HepG2 (cell line): ENCODE results near the gene AQP9. TPM values are rescaled to one million over a fixed set of nuclear protein-coding genes. Genes with fewer than 3 reads are reported as not detected.

Experiments
- ATAC-seq: fragments of 200-7000 bp; cut with Tn5 transposase; 3 replicates; pipeline ENCODE4 v1.9.1; 2020; ENCODE audit warnings: mild to moderate bottlenecking, moderate library complexity
- BruUV-seq: library from RNA; stranded (reverse); fragments of 400-500 nt; replicated peaks from 2 replicates; lab custom pipeline; 2021; lab: Mats Ljungman, UMichigan
- CTCF ChIA-PET: fragments of 300-600 bp; formaldehyde crosslinking; extraction: SDS; loops from one replicate; lab custom pipeline; 2021; ENCODE audit warnings: low total read pairs, inconsistent platforms, low intra/inter-chr PET ratio; lab: Yijun Ruan, JAX
- POLR2A ChIA-PET: fragments of 350-600 bp; sonication (Branson Sonifier 250); formaldehyde crosslinking; loops from one replicate; lab custom pipeline; 2020; ENCODE audit warnings: antibody characterized with exemption, inconsistent platforms; lab: Yijun Ruan, JAX
- DNase-seq: peaks from one replicate; pipeline ENCODE4 v3.0.0-alpha.2; 2015; ENCODE audit warnings: low spot score
- FAIRE-seq: peaks from 3 replicates; lab custom pipeline; 2011; peaks lifted over from hg19 to GRCh38; lab: Jason Lieb, UNC
- H2AFZ ChIP-seq: one replicate; pipeline ENCODE4 v1.6.1; 2011; ENCODE audit warnings: low read length, inconsistent platforms
- H3K27ac ChIP-seq: fragments of 300-600 bp; 3 replicates; pipeline ENCODE4 v1.8.0; 2011; ENCODE audit warnings: mixed run types, mild to moderate bottlenecking, mixed read lengths, low read length, inconsistent platforms; ENCODE audit not compliant: insufficient read depth; ENCODE audit errors: extremely low read length
- H3K27me3 ChIP-seq, 2 experiments: fragments of 200-600 bp in 1 of 2; 2 replicates in 1 of 2; 3 replicates in 1 of 2; pipeline versions ENCODE4 v1.6.0 to v1.8.0; 2011; ENCODE audit warnings: low read length in 2 of 2, mild to moderate bottlenecking in 2 of 2, moderate library complexity in 2 of 2, inconsistent platforms in 1 of 2; ENCODE audit not compliant: insufficient read depth in 2 of 2, control insufficient read depth in 1 of 2
- H3K36me3 ChIP-seq, 2 experiments: fragments of 200-600 bp in 1 of 2; replicated peaks in 1 of 2; 2 replicates in 1 of 2; 3 replicates in 1 of 2; pipeline versions ENCODE4 v1.5.1 to v1.8.0; 2011; ENCODE audit warnings: low read length in 2 of 2, inconsistent platforms in 1 of 2; ENCODE audit not compliant: insufficient read depth in 2 of 2, control insufficient read depth in 1 of 2
- H3K4me1 ChIP-seq: 2 replicates; pipeline ENCODE4 v1.5.1; 2012; ENCODE audit warnings: low read length, inconsistent platforms; ENCODE audit not compliant: insufficient read depth
- H3K4me2 ChIP-seq: 2 replicates; pipeline ENCODE4 v1.6.0; 2011; ENCODE audit warnings: low read depth, low read length, inconsistent platforms
- H3K4me3 ChIP-seq, 3 experiments: fragments of 200-600 bp in 1 of 3; sonication (generic), shearing (Covaris generic) in 1 of 3; replicated peaks in 1 of 3; 2 replicates each; pipeline ENCODE4 v1.5.1; 2011 to 2016; ENCODE audit warnings: low read length in 3 of 3, inconsistent platforms in 2 of 3, low read depth in 2 of 3, mild to moderate bottlenecking in 2 of 3, control low read depth in 1 of 3, mixed read lengths in 1 of 3; ENCODE audit not compliant: insufficient read depth in 1 of 3
- H3K79me2 ChIP-seq: one replicate; pipeline ENCODE4 v1.6.1; 2011; ENCODE audit warnings: low read length, inconsistent platforms; ENCODE audit not compliant: insufficient read depth
- H3K9ac ChIP-seq: 2 replicates; pipeline ENCODE4 v1.6.0; 2011; ENCODE audit warnings: mild to moderate bottlenecking, low read depth, low read length, inconsistent platforms; ENCODE audit not compliant: insufficient read depth
- H3K9me3 ChIP-seq: 2 replicates; pipeline ENCODE4 v1.5.1; 2012; ENCODE audit warnings: mild to moderate bottlenecking, low read length
- H4K20me1 ChIP-seq: 2 replicates; pipeline ENCODE4 v1.6.0; 2011; ENCODE audit warnings: inconsistent platforms, mild to moderate bottlenecking, low read length, moderate library complexity; ENCODE audit not compliant: insufficient read depth
- ATF4 ChIP-seq, 2 experiments: fragments of 450-650 bp in 1 of 2; sonication (generic) in 1 of 2; formaldehyde crosslinking; IDR thresholded peaks; 2 replicates each; pipeline versions ENCODE4 v1.5.0 to v1.8.0; 2020 to 2022; ENCODE audit warnings: mild to moderate bottlenecking in 1 of 2, missing genetic modification reagents in 1 of 2
- EHMT2 ChIP-seq: fragments of 200-600 bp; sonication (generic); IDR thresholded peaks from 2 replicates; pipeline ENCODE4 v1.7.0; 2017; ENCODE audit warnings: antibody characterized with exemption, low read depth, low read length, borderline replicate concordance
- EP300 ChIP-seq, 3 experiments: sonication (generic) in 1 of 3; formaldehyde crosslinking in 1 of 3; IDR thresholded peaks; 2 replicates each; pipeline versions ENCODE4 v1.5.1 to v1.6.1; 2011 to 2020; ENCODE audit warnings: low read depth in 2 of 3, low read length in 2 of 3, borderline replicate concordance in 1 of 3, improper control_type of control experiment in 1 of 3, mild to moderate bottlenecking in 1 of 3, missing genetic modification reagents in 1 of 3, moderate library complexity in 1 of 3
- FOXJ3 ChIP-seq: sonication (generic); formaldehyde crosslinking; IDR thresholded peaks from 2 replicates; pipeline ENCODE4 v1.4.0; 2020; ENCODE audit warnings: missing genetic modification reagents, mild to moderate bottlenecking, borderline replicate concordance
- HMG20A ChIP-seq: IDR thresholded peaks from 2 replicates; pipeline ENCODE4 v1.6.1; 2016; ENCODE audit warnings: borderline replicate concordance
- ISL2 ChIP-seq: sonication (generic); formaldehyde crosslinking; IDR thresholded peaks from 2 replicates; pipeline ENCODE4 v1.5.0; 2020; ENCODE audit warnings: missing genetic modification reagents
- MED1 ChIP-seq: sonication (generic); formaldehyde crosslinking; IDR thresholded peaks from 2 replicates; pipeline ENCODE4 v1.4.0; 2020; ENCODE audit warnings: missing genetic modification reagents
- NBN ChIP-seq: fragments of 450-650 bp; conservative IDR thresholded peaks from 2 replicates; pipeline ENCODE4 v1.6.1; 2017
- NCOA2 ChIP-seq: sonication (generic); formaldehyde crosslinking; IDR thresholded peaks from 2 replicates; pipeline ENCODE4 v1.8.0; 2022; ENCODE audit warnings: inconsistent platforms
- NPAS2 ChIP-seq: sonication (generic); formaldehyde crosslinking; IDR thresholded peaks from 2 replicates; pipeline ENCODE4 v1.8.0; 2022; ENCODE audit warnings: mild to moderate bottlenecking, missing genetic modification reagents, borderline replicate concordance
- NR2F1 ChIP-seq, 2 experiments: fragments of 450-650 bp in 1 of 2; formaldehyde crosslinking in 1 of 2; IDR thresholded peaks; 2 replicates each; pipeline versions ENCODE4 v1.5.0 to v1.6.1; 2016 to 2020; ENCODE audit warnings: mild to moderate bottlenecking in 1 of 2, missing compliant biosample characterization in 1 of 2, missing genetic modification reagents in 1 of 2, moderate library complexity in 1 of 2
- ZFAT ChIP-seq: sonication (generic); formaldehyde crosslinking; conservative IDR thresholded peaks from 2 replicates; pipeline ENCODE4 v1.8.1; 2023; ENCODE audit warnings: missing genetic modification reagents, inconsistent platforms
- ZHX2 ChIP-seq, 2 experiments: sonication (generic) in 1 of 2; formaldehyde crosslinking in 1 of 2; IDR thresholded peaks; 2 replicates each; pipeline versions ENCODE4 v1.6.1 to v1.9.0; 2014 to 2022; ENCODE audit warnings: antibody characterized with exemption in 1 of 2, borderline replicate concordance in 1 of 2, inconsistent platforms in 1 of 2, low read depth in 1 of 2, missing genetic modification reagents in 1 of 2
- ZNF264 ChIP-seq: sonication (generic); formaldehyde crosslinking; IDR thresholded peaks from 2 replicates; pipeline ENCODE4 v1.4.0; 2020; ENCODE audit warnings: missing genetic modification reagents
- ZNF331 ChIP-seq: sonication (generic); formaldehyde crosslinking; IDR thresholded peaks from 2 replicates; pipeline ENCODE4 v1.4.0; 2020; ENCODE audit warnings: missing genetic modification reagents
- ZNF543 ChIP-seq: sonication (generic); formaldehyde crosslinking; IDR thresholded peaks from 2 replicates; pipeline ENCODE4 v1.4.0; 2020; ENCODE audit warnings: mild to moderate bottlenecking, missing genetic modification reagents
- WGBS: methylation state at CpG from one replicate; pipeline ENCODE4 v1.1.6; 2017; ENCODE audit warnings: low lambda C conversion rate; 5-methylcytosine and 5-hydroxymethylcytosine counted together
- in situ Hi-C: cut with HindIII; loops from 2 replicates; pipeline ENCODE4 v1.10.0; 2017; ENCODE audit warnings: low pct_unique_long_range_greater_than_20kb; ENCODE audit not compliant: extremely low pct_ligation_motif_present
- intact Hi-C: fragments of 100-400 bp; cut with micrococcal nuclease; formaldehyde crosslinking; loops from one replicate; pipeline ENCODE4 v1.10.0; 2022; ENCODE audit not compliant: unreplicated experiment
- polyA plus RNA-seq, 8 experiments: library from polyadenylated mRNA; depleted of rRNA in 3 of 8; stranded (reverse) in 7 of 8; unstranded in 1 of 8; fragments of >200 nt; fragmentation: Illumina TruSeq in 4 of 8; extraction: Trizol in 4 of 8; gene quantifications; 2 replicates each; pipeline versions ENCODE4 v1.2.1 to v1.2.3, GENCODE V29; 2011 to 2016; ENCODE audit warnings: low read depth in 4 of 8, missing spikeins in 1 of 8, mixed read lengths in 1 of 8; ENCODE audit not compliant: insufficient read depth in 1 of 8
- total RNA-seq, 5 experiments: library from RNA; depleted of rRNA; stranded (reverse); fragments of >200 nt; fragmentation: Illumina TruSeq; extraction: Trizol; gene quantifications; 2 replicates each; pipeline ENCODE4 v1.2.3, GENCODE V29; 2016; ENCODE audit warnings: low read depth in 1 of 5

Gene AQP9
- total and polyA plus RNA-seq, 2 of the 13 experiments (the other 11 are each of a cell fraction or from before 2014, with no cell fraction given), result not detected

GRCh38 chr15:58117619-58118018 lies 20.6 kb upstream of the AQP9 start (continued):
- TF ChIP-seq ATF4 (CRISPR knock-in tag; IDR thresholded peaks at IDR 0.05) (0 out of 4 replicates have a peak, but pooled peaks of 1 of the 2 experiments have one; percentile 30), ZNF543 (CRISPR knock-in tag) (no peak), EP300 (IDR thresholded peaks at IDR 0.05; ENCODE audit: low read depth in 2 of 2, low read length in 2 of 2) (peak in 1 of 2 experiments; percentile 88; a peak in 2 of 4 replicates), EP300 (CRISPR knock-in tag; IDR thresholded peaks at IDR 0.05; ENCODE audit: borderline replicate concordance) (no peak), FOXJ3 (peak; percentile 87; the same call in 1 of the 2 replicates), MED1 (CRISPR knock-in tag) (peak; percentile 88), ZNF331 (CRISPR knock-in tag) (peak; percentile 37; the same call in 1 of the 2 replicates), NR2F1 (CRISPR knock-in tag; IDR thresholded peaks at IDR 0.05) (peak in 1 of 2 experiments; percentile 62; a peak in 2 of 4 replicates), ISL2 (CRISPR knock-in tag) (peak; percentile 96), NBN (no peak), NCOA2 (CRISPR knock-in tag) (peak; percentile 88), HMG20A (CRISPR knock-in tag) (peak; percentile 77; the same call in 1 of the 2 replicates), ZNF264 (CRISPR knock-in tag) (peak; percentile 32; the same call in 1 of the 2 replicates), ZFAT (no peak)

GRCh38 chr15:58118272-58118671 lies 19.9 kb upstream of the AQP9 start:
- intact Hi-C loops, result loop anchor here (5.0 kb wide), 2 partner anchors 49 to 786 kb away; no protein-coding TSS in a partner anchor
- no peaks in the 10 kb centered on the region for H4K20me1 ChIP-seq
- no peaks in the 10 kb centered on the region for H3K9me3 ChIP-seq
- H3K4me2 ChIP-seq, result no peak overlapping the region
- no peak overlapping the region for H3K4me3 ChIP-seq
- no TSS peak for BruUV-seq
- no peaks in the 10 kb centered on the region for H3K27me3 ChIP-seq
- in situ Hi-C loops, result loop anchor here (10.0 kb wide), 1 partner anchor 67 kb away; no protein-coding TSS in a partner anchor
- H3K79me2 ChIP-seq, result no peaks in the 10 kb centered on the region
- no peak for FAIRE-seq
- ChIA-PET CTCF (no interaction called here), POLR2A (no interaction called here)
- no peak overlapping the region for H3K9ac ChIP-seq
- H3K4me1 ChIP-seq, result peaks cover 53% of the 10 kb centered on the region
- no peak for DNase-seq
- no peaks in the 10 kb centered on the region for H3K36me3 ChIP-seq
- H2AFZ ChIP-seq, result no peak overlapping the region
- ATAC-seq, result no peak
- 87% methylated on average over 5 of the region's 5 CpGs for WGBS
- H3K27ac ChIP-seq, result peak overlapping the region; percentile 78
- TF ChIP-seq ZHX2 (IDR thresholded peaks at IDR 0.05; ENCODE audit: low read depth) (no peak), ZHX2 (CRISPR knock-in tag; IDR thresholded peaks at IDR 0.05; ENCODE audit: borderline replicate concordance) (no peak), NPAS2 (CRISPR knock-in tag) (no peak), EHMT2 (0 out of 2 replicates have a peak, but pooled peaks have one; percentile 0)
